ENCODE measurements around the gene RTBDN. TPM values are rescaled to one million over a fixed set of nuclear protein-coding genes. Genes with fewer than 3 reads are reported as not detected.
"Not testable (repeated sequence)": the region's sequence is repeated elsewhere in the genome, so short reads cannot be mapped to it uniquely, and the experiment has no call there.

Gene RTBDN
- total RNA-seq, 1 donor from 2014 or later, result 0.21 TPM

GRCh38 chr19:12859546-12859945 is 25.2 kb upstream of the RTBDN start:
- TF ChIP-seq CTCF (IDR thresholded peaks at IDR 0.05; ENCODE audit: insufficient read depth, low read length, poor library complexity, severe bottlenecking), result no peak

GRCh38 chr19:12858041-12858928 is 23.9 kb upstream of the RTBDN start:
- H3K27me3 ChIP-seq (ENCODE audit: control insufficient read depth, insufficient read depth, low read length), result no peaks in the 10 kb centered on the region
- TF ChIP-seq CTCF (IDR thresholded peaks at IDR 0.05; ENCODE audit: insufficient read depth, low read length, poor library complexity, severe bottlenecking), result no peak
- no peak overlapping the region for H3K4me3 ChIP-seq (ENCODE audit: low read depth, low read length)
- no peak for DNase-seq (ENCODE audit: low read depth)
- H3K36me3 ChIP-seq (ENCODE audit: control insufficient read depth, insufficient read depth, low read length), result no peaks in the 10 kb centered on the region

More at GRCh38 chr19:12859546-12859945, 25.2 kb upstream of the RTBDN start:
- Histone ChIP-seq H3K27me3 (ENCODE audit: control insufficient read depth, insufficient read depth, low read length) (no peaks in the 10 kb centered on the region), H3K4me3 (ENCODE audit: low read depth, low read length) (no peak overlapping the region), H3K36me3 (ENCODE audit: control insufficient read depth, insufficient read depth, low read length) (no peaks in the 10 kb centered on the region)
- no peak for DNase-seq (ENCODE audit: low read depth)

GRCh38 chr19:12856653-12857052 is 22.3 kb upstream of the RTBDN start:
- no peak for DNase-seq (ENCODE audit: low read depth)
- no peaks in the 10 kb centered on the region for H3K36me3 ChIP-seq (ENCODE audit: control insufficient read depth, insufficient read depth, low read length)
- H3K27me3 ChIP-seq (ENCODE audit: control insufficient read depth, insufficient read depth, low read length), result no peaks in the 10 kb centered on the region
- no peak overlapping the region for H3K4me3 ChIP-seq (ENCODE audit: low read depth, low read length)
- TF ChIP-seq CTCF (IDR thresholded peaks at IDR 0.05; ENCODE audit: insufficient read depth, low read length, poor library complexity, severe bottlenecking), result no peak

GRCh38 chr19:12847159-12848139 is 13.1 kb upstream of the RTBDN start:
- no peaks in the 10 kb centered on the region for H3K36me3 ChIP-seq (ENCODE audit: control insufficient read depth, insufficient read depth, low read length)
- peak; percentile 43 for DNase-seq (ENCODE audit: low read depth)
- peak; percentile 66 for TF ChIP-seq CTCF (IDR thresholded peaks at IDR 0.05; ENCODE audit: insufficient read depth, low read length, poor library complexity, severe bottlenecking)
- no peak overlapping the region for H3K4me3 ChIP-seq (ENCODE audit: low read depth, low read length)
- peaks cover 11% of the 10 kb centered on the region for H3K27me3 ChIP-seq (ENCODE audit: control insufficient read depth, insufficient read depth, low read length)

GRCh38 chr19:12846613-12847012 is 12.2 kb upstream of the RTBDN start:
- not testable (repeated sequence) for DNase-seq (ENCODE audit: low read depth); H3K4me3 ChIP-seq (ENCODE audit: low read depth, low read length); H3K36me3 ChIP-seq (ENCODE audit: control insufficient read depth, insufficient read depth, low read length)
- peaks cover 15% of the 10 kb centered on the region for H3K27me3 ChIP-seq (ENCODE audit: control insufficient read depth, insufficient read depth, low read length)

All from kidney epithelial cell (primary cell).